Measurements from ENCODE around the gene C20orf144.
"Not testable (repeated sequence)": the region's sequence is repeated elsewhere in the genome, so short reads cannot be mapped to it uniquely, and the experiment has no call there.

C20orf144 gene

GRCh38 chr20:33662172-33662571, at the start of gene C20orf144:
TSS of gene C20orf144 (plus strand) at chr20:33662327. CDS start at chr20:33662346, 19 bp downstream.
- DNase-seq = no peak

GRCh38 chr20:33621717-33622400, 40.3 kb upstream of the C20orf144 start:
- DNase-seq = no peak

- DNase-seq = no peak
Measured at GRCh38 chr20:33622705-33623365, 39.3 kb upstream of the C20orf144 start.

DNA sequence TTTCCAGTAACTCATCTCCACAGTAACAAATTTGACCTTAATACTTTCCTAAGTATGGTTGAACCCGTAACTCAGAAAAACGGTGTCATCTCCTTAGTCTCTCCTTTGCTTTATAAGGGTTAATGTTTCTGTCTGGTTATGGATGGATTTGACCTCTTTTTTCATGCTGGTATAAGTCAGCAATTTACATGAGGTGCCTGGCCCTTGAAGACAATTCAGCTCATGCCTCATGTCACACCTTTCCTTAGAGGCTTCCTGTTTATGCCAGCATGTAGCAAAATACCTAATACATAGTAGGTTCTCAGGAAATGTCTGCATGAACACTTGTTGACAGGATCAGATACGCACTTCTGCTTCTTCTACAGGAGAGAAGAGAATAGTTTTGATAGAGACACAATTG, 37.7 kb upstream of the C20orf144 start:
- no peak for DNase-seq

DNA sequence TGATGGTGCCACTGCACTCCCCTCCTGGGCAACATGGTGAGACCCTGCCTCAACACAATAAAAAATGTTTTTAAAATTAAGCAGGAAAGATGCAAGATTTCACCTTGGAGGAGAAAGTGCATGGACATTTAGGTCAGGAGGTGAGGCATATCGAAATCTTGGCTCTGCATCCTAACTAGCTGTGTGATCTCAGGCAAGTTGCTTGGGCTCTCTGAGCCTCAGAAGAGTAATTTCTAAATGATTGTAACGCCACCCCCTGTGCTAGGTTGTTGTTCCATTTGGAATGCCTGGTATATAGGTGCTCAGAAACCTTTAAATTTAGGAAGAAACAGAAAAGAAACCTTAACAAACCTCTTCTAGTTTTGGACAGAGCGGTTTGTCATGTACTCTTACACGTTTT, 35.9 kb upstream of the C20orf144 start:
- DNase-seq = no peak

- DNase-seq = no peak
Measured at GRCh38 chr20:33627577-33628216, 34.4 kb upstream of the C20orf144 start.

- no peak for DNase-seq
Measured at GRCh38 chr20:33629533-33629932, 32.6 kb upstream of the C20orf144 start.

GRCh38 chr20:33629979-33630378, 32.1 kb upstream of the C20orf144 start:
- no peak for DNase-seq

DNA sequence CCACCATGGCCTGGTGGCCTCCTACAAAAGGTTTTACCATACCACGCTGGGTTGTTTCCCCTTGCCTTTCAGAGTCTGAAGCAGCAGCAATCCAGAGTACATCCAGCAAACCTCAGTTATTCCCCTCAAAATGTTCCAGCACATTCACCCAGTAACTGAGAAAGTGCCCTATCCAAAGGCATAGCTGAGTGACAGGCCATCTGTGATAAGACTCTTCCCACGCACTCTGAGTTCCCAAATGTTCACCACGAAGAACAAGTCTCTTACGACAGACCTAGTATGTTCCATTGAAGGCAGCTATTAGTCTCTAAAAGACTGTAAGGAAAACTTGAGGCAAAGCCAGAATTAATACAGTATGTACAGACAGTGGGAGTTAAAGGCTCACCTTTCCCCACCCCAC, 31.6 kb upstream of the C20orf144 start:
- no peak for DNase-seq

GRCh38 chr20:33631910-33632309, 30.2 kb upstream of the C20orf144 start:
- not testable (repeated sequence) for DNase-seq

GRCh38 chr20:33635341-33635740, 26.8 kb upstream of the C20orf144 start:
- no peak for DNase-seq

GRCh38 chr20:33636776-33637175, 25.4 kb upstream of the C20orf144 start:
- no peak for DNase-seq

DNA sequence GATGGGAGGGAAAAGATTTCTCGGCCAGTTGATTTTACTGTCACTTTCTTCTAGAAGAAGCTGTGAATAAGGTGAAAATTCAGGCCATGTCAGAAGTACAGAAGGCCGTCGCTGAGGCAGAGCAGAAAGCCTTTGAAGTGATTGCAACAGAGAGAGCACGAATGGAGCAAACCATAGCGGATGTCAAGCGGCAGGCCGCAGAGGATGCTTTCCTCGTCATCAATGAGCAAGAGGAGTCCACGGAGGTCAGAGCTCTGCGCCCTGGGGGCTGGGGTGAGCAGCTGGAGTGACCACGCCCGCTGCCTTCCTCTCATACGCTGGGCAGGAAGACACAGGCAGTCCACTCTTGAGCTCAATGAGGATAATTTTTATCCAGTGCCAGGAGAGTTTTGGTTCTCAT, 21.8 kb upstream of the C20orf144 start:
- no peak for DNase-seq

- no peak for DNase-seq
Measured at GRCh38 chr20:33644313-33645071, 17.6 kb upstream of the C20orf144 start.

- DNase-seq = no peak
Measured at GRCh38 chr20:33645072-33645358, 17.1 kb upstream of the C20orf144 start.

- no peak for DNase-seq
Measured at GRCh38 chr20:33645396-33645795, 16.7 kb upstream of the C20orf144 start.

DNA sequence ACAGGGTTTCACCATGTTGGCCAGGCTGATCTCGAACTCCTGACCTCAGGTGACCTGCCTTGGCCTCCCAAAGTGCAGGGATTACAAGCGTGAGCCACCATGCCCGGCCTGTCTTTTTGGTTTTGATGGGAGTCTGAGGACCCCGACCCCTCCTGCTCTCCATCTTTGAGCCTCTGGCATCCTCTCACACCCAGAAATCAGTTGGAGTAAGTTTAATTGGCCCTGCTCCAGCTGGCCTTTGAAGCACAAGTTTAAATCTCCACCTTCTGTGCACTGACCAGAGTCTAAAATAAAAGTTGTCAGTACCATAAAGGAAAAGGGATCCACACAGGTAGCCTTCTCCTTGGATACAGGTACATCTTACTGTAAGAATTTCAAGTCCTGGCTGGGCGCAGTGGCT, 15.9 kb upstream of the C20orf144 start:
- no peak for DNase-seq

DNA sequence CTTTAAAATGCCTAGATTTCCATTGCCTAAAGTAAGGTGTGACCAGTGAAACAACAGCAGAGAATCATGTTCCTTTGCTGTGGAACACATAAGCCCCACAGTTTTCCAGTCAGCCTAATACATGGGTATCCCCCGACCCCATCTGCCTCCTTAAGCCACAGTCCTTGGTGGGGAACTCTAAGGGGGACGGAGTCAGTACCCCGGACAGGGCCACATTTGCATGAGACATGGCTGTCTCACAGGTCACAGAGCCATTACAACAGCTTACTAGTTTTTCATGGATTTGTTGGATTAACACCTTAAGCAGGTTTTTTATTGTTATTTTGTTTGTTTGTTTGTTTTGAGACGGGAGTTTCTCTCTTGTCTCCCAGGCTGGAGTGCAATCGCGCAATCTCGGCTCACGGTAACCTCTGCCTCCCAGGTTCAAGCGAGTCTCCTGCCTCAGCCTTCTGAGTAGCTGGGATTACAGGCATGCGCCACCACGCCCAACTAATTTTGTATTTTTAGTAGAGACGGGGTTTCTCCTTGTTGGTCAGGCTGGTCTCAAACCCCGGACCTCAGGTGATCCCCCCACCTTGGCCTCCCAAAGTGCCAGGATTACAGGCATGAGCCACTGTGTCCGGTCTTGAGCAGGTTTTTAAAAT, 15.0 kb upstream of the C20orf144 start:
- DNase-seq = not testable (repeated sequence)

- no peak for DNase-seq
Measured at GRCh38 chr20:33647603-33648395, 14.3 kb upstream of the C20orf144 start.

GRCh38 chr20:33648396-33649004, 13.6 kb upstream of the C20orf144 start:
- no peak for DNase-seq

DNA sequence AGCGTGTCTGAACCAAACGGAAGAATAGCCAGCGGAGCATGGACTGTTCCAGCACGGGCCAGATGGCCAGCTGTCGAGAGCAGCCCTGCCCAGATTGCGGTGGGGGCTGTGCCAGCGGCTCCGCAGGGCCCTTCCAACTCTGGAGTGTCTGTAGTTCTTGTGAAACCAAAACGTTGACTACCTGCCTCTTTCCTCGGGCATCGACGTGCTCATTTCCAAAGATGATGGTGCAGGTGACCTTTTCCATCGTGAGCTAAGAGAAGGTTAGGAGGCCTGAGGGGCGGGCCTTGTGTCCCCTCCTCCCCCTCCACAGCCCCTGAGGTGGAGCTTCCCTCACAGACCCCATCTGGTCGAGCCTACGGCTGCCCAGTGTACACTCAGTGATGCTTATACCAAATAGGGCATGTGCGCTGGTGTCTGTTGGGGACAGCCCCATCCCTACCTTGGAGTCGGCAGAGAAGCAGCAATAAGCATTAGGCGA, 12.9 kb upstream of the C20orf144 start:
- DNase-seq = no peak
